Neural cell (in vitro differentiated cells): ENCODE measurements around the gene LCN10. TPM values are rescaled to one million over a fixed set of nuclear protein-coding genes. Genes with fewer than 3 reads are reported as not detected.

Experiments used
- H2AFZ ChIP-seq: fragments of 200-600, 300-800 bp; sonication (generic), shearing (Covaris generic); 2 replicates; pipeline ENCODE4 v1.6.0; 2014; ENCODE audit warnings: low read depth, mild to moderate bottlenecking, antibody characterized with exemption, low read length, moderate library complexity
- H3F3A ChIP-seq: fragments of 200-600 bp; shearing (Covaris generic); 2 replicates; pipeline ENCODE4 v1.6.1; 2016; ENCODE audit warnings: mild to moderate bottlenecking, moderate library complexity, mixed read lengths, antibody characterized with exemption, low read length; ENCODE audit not compliant: insufficient read depth, poor library complexity, severe bottlenecking
- H3K27ac ChIP-seq: fragments of 200-600, 300-800 bp; sonication (generic), shearing (Covaris generic); 2 replicates; pipeline ENCODE4 v1.5.1; 2014; ENCODE audit warnings: mild to moderate bottlenecking, low read length, moderate library complexity
- H3K27me3 ChIP-seq: fragments of 300-800, 200-600 bp; sonication (generic), shearing (Covaris generic); 2 replicates; pipeline ENCODE4 v1.6.0; 2014; ENCODE audit warnings: mild to moderate bottlenecking, low read depth, low read length, moderate library complexity; ENCODE audit not compliant: insufficient read depth
- H3K36me3 ChIP-seq: fragments of 300-800, 200-600 bp; sonication (generic), shearing (Covaris generic); 2 replicates; pipeline ENCODE4 v1.5.1; 2014; ENCODE audit warnings: mild to moderate bottlenecking, antibody characterized with exemption, low read length, moderate library complexity; ENCODE audit not compliant: insufficient read depth
- H3K4me2 ChIP-seq: fragments of 300-800, 200-600 bp; sonication (generic), shearing (Covaris generic); 2 replicates; pipeline ENCODE4 v1.6.0; 2014; ENCODE audit warnings: mild to moderate bottlenecking, low read length
- H3K4me3 ChIP-seq: fragments of 300-800, 200-600 bp; sonication (generic), shearing (Covaris generic); 2 replicates; pipeline ENCODE4 v1.5.1; 2014; ENCODE audit warnings: mild to moderate bottlenecking, low read length, moderate library complexity
- H3K79me2 ChIP-seq: fragments of 200-600 bp; shearing (Covaris generic); replicated peaks from 2 replicates; pipeline ENCODE4 v1.6.0; 2014; ENCODE audit warnings: mild to moderate bottlenecking, low read length, moderate library complexity; ENCODE audit not compliant: insufficient read depth
- H3K9ac ChIP-seq: fragments of 300-800, 200-600 bp; sonication (generic), shearing (Covaris generic); 2 replicates; pipeline ENCODE4 v1.6.1; 2016; ENCODE audit warnings: mild to moderate bottlenecking, low read length, mixed read lengths
- H3K9me2 ChIP-seq: fragments of 200-600 bp; shearing (Covaris generic); 2 replicates; pipeline ENCODE4 v1.6.1; 2016; ENCODE audit warnings: mild to moderate bottlenecking, low read length, mixed read lengths; ENCODE audit not compliant: insufficient read depth
- H3K9me3 ChIP-seq: fragments of 200-600, 300-800 bp; sonication (generic), shearing (Covaris generic); 2 replicates; pipeline ENCODE4 v1.6.1; 2016; ENCODE audit warnings: mild to moderate bottlenecking, mixed run types, low read length, moderate library complexity, mixed read lengths
- H4K20me1 ChIP-seq: fragments of 200-600 bp; shearing (Covaris generic); 2 replicates; pipeline ENCODE4 v1.6.1; 2016; ENCODE audit warnings: mild to moderate bottlenecking, mixed run types; ENCODE audit not compliant: insufficient read depth
- EP300 ChIP-seq: fragments of 450-650 bp; conservative IDR thresholded peaks from 2 replicates; pipeline ENCODE4 v1.6.1; 2014; ENCODE audit warnings: antibody characterized with exemption, mild to moderate bottlenecking, moderate library complexity; ENCODE audit not compliant: poor library complexity, severe bottlenecking
- EZH2 ChIP-seq: fragments of 200-600, 300-800 bp; shearing (Covaris generic), sonication (generic); IDR thresholded peaks from 2 replicates; pipeline ENCODE4 v1.6.1; 2014; ENCODE audit warnings: antibody characterized with exemption, low read length, borderline replicate concordance, mild to moderate bottlenecking; ENCODE audit not compliant: insufficient read depth, poor library complexity, severe bottlenecking
- MXI1 ChIP-seq: fragments of 450-650 bp; conservative IDR thresholded peaks from 2 replicates; pipeline ENCODE4 v1.6.1; 2014; ENCODE audit warnings: antibody characterized with exemption, mild to moderate bottlenecking; ENCODE audit not compliant: poor library complexity, severe bottlenecking
- POLR2AphosphoS5 ChIP-seq: IDR thresholded peaks from 2 replicates; pipeline ENCODE4 v1.6.1; 2012
- RAD21 ChIP-seq: fragments of 450-650 bp; conservative IDR thresholded peaks from 2 replicates; pipeline ENCODE4 v1.6.1; 2014; ENCODE audit warnings: antibody characterized with exemption, mild to moderate bottlenecking, moderate library complexity
- SMC3 ChIP-seq: fragments of 450-650 bp; conservative IDR thresholded peaks from 2 replicates; pipeline ENCODE4 v1.6.1; 2014; ENCODE audit warnings: antibody characterized with exemption, mild to moderate bottlenecking, moderate library complexity; ENCODE audit not compliant: poor library complexity
- TAF1 ChIP-seq: IDR thresholded peaks from 2 replicates; pipeline ENCODE4 v1.6.1; 2012; ENCODE audit warnings: low read depth
- polyA plus RNA-seq: library from polyadenylated mRNA; depleted of rRNA; stranded (reverse); fragments of >200 nt; gene quantifications from 2 replicates; pipeline ENCODE4 v1.2.3, GENCODE V29; 2014
- TF ChIP-seq, protein P1 (sequence below): fragments of 450-650 bp; IDR thresholded peaks from 2 replicates; pipeline ENCODE4 v1.5.1; 2014; ENCODE audit warnings: antibody characterized with exemption, mild to moderate bottlenecking, moderate library complexity; ENCODE audit not compliant: poor library complexity, severe bottlenecking
- TF ChIP-seq, protein P2 (sequence below): IDR thresholded peaks from 2 replicates; pipeline ENCODE4 v1.6.1; 2012; ENCODE audit warnings: borderline replicate concordance

LCN10 gene
- polyA plus RNA-seq, 1 donor from 2014 or later: not detected

DNA sequence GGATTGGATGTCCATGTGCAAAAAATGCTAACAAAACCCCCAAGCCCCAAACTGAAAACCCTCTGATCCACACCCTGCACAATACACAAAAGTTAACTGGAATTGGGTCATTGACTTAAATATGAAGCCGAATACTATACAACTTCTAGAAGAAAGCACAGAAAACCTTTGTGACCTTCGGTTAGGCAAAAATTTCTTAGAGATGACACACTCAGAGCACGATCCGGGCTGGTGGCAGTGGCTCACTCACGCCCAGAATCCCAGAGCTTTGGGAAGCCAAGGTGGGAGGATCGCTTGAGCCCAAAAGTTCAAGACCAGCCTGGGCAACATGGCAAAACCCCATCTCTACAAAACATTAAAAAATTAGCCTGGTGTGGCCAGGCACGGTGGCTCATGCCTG is 32.2 kb downstream of the LCN10 start (continued):
- TF ChIP-seq MXI1: no peak

DNA sequence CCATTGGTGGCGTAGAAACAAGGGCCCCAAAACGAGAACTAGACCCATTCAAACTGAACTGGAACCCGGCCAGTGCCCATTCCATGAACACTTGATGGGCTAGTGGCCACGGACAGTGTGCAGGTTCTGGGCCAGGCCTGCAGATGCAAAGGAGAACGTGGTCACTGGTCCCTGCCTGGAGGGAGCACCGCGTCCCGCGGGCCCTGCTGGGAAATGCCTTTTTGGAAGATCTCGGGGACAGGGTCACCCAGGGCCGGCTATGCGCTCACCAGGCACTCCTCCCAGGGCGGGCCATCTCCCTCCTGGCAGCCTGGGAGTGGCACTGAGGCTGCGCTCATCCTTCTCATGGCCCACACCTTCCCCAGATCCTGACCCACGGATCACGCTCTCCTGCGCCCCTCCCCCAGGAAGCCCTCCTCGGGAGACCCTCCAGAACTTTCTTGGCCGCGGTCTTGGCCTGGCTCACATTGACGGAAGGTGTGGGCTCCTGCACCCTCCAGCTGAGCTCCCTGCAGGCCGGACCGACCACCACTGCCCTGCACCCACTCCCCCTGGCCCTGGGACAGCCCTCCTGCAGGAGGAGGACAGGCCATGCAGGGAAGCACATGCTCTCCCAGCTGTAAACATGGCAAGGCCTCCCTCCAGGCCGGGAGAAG is 33.2 kb downstream of the LCN10 start:
- Histone ChIP-seq H3K9me3 (no peaks in the 10 kb centered on the region), H4K20me1 (no peaks in the 10 kb centered on the region), H3F3A (no peaks in the 10 kb centered on the region), H3K27ac (no peak overlapping the region), H3K4me2 (no peak overlapping the region), H3K36me3 (no peaks in the 10 kb centered on the region), H3K9me2 (no peaks in the 10 kb centered on the region), H3K4me3 (no peak overlapping the region), H3K79me2 (peaks cover 16% of the 10 kb centered on the region), H2AFZ (no peak overlapping the region), H3K27me3 (no peaks in the 10 kb centered on the region), H3K9ac (no peak overlapping the region)
- TF ChIP-seq, protein P1, sequence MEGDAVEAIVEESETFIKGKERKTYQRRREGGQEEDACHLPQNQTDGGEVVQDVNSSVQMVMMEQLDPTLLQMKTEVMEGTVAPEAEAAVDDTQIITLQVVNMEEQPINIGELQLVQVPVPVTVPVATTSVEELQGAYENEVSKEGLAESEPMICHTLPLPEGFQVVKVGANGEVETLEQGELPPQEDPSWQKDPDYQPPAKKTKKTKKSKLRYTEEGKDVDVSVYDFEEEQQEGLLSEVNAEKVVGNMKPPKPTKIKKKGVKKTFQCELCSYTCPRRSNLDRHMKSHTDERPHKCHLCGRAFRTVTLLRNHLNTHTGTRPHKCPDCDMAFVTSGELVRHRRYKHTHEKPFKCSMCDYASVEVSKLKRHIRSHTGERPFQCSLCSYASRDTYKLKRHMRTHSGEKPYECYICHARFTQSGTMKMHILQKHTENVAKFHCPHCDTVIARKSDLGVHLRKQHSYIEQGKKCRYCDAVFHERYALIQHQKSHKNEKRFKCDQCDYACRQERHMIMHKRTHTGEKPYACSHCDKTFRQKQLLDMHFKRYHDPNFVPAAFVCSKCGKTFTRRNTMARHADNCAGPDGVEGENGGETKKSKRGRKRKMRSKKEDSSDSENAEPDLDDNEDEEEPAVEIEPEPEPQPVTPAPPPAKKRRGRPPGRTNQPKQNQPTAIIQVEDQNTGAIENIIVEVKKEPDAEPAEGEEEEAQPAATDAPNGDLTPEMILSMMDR: no peak
- TF ChIP-seq POLR2AphosphoS5: no peak

DNA sequence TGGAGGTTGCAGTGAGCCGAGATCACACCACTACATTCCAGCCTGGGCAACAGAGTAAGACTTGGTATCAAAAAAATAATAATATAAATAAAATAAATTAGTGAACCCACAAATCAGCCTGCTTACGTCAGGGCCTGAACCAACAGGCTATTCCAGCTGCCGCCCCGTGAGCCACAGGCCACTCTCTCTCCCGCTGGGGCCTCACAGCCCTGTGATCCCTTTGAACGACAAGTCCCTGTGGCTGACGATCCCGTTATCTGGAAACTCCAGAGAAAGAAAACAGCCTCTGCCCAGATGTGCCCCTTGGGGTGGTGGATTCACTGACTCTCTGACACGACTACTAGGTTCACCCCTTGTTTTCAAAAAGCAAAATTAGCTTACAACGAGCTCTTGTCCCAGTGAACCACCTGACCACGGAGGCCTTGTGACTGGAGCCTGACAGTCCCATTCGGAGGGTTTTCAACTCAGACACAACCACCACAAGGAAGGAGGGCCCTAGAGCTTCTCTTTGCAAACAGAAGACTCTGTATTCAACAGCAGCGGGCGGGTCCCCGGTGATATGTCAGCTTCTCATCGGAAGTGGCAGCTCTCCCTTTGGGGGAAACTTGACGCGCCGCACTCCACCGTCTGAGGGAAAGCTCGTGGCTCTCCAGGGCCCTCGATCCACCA is 34.8 kb downstream of the LCN10 start:
- no peaks in the 10 kb centered on the region for H3K9me3 ChIP-seq
- no peak for TF ChIP-seq MXI1
- no peak for TF ChIP-seq RAD21
- TF ChIP-seq POLR2AphosphoS5: no peak
- TF ChIP-seq TAF1: no peak
- TF ChIP-seq SMC3: no peak
- TF ChIP-seq, protein P1: no peak
- TF ChIP-seq, protein P2, sequence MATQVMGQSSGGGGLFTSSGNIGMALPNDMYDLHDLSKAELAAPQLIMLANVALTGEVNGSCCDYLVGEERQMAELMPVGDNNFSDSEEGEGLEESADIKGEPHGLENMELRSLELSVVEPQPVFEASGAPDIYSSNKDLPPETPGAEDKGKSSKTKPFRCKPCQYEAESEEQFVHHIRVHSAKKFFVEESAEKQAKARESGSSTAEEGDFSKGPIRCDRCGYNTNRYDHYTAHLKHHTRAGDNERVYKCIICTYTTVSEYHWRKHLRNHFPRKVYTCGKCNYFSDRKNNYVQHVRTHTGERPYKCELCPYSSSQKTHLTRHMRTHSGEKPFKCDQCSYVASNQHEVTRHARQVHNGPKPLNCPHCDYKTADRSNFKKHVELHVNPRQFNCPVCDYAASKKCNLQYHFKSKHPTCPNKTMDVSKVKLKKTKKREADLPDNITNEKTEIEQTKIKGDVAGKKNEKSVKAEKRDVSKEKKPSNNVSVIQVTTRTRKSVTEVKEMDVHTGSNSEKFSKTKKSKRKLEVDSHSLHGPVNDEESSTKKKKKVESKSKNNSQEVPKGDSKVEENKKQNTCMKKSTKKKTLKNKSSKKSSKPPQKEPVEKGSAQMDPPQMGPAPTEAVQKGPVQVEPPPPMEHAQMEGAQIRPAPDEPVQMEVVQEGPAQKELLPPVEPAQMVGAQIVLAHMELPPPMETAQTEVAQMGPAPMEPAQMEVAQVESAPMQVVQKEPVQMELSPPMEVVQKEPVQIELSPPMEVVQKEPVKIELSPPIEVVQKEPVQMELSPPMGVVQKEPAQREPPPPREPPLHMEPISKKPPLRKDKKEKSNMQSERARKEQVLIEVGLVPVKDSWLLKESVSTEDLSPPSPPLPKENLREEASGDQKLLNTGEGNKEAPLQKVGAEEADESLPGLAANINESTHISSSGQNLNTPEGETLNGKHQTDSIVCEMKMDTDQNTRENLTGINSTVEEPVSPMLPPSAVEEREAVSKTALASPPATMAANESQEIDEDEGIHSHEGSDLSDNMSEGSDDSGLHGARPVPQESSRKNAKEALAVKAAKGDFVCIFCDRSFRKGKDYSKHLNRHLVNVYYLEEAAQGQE: no peak
- TF ChIP-seq EP300: no peak
- no peak for TF ChIP-seq EZH2
- H3K9ac ChIP-seq: no peak overlapping the region
- no peaks in the 10 kb centered on the region for H3F3A ChIP-seq
- H2AFZ ChIP-seq: no peak overlapping the region
- H3K4me2 ChIP-seq: no peak overlapping the region
- H3K27me3 ChIP-seq: no peaks in the 10 kb centered on the region
- peaks cover 1% of the 10 kb centered on the region for H3K79me2 ChIP-seq
- H4K20me1 ChIP-seq: no peaks in the 10 kb centered on the region
- H3K27ac ChIP-seq: no peak overlapping the region
- no peaks in the 10 kb centered on the region for H3K36me3 ChIP-seq
- no peak overlapping the region for H3K4me3 ChIP-seq
- H3K9me2 ChIP-seq: no peaks in the 10 kb centered on the region
